Kidney (tissue), 14 donors: Measurements from ENCODE around the gene EGR1. TPM values are rescaled to one million over a fixed set of nuclear protein-coding genes. Genes with fewer than 3 reads are reported as not detected.

Experiments used
- DNase-seq, 5 donors: peaks; one replicate each; pipeline ENCODE4 v3.0.0-alpha.2; 2013 to 2020
- FAIRE-seq: peaks from 2 replicates; lab custom pipeline; 2012; peaks lifted over from hg19 to GRCh38; lab: Jason Lieb, UNC
- H3K27ac ChIP-seq, 2 donors: one replicate each; pipeline ENCODE4 v1.7.0; 2013; ENCODE audit warnings: low read depth in 2 of 2, low read length in 2 of 2, inconsistent platforms in 1 of 2
- H3K27me3 ChIP-seq: one replicate; pipeline ENCODE4 v1.7.1; 2013; ENCODE audit warnings: low read length, inconsistent platforms; ENCODE audit not compliant: control insufficient read depth, insufficient read depth
- H3K36me3 ChIP-seq, 3 donors: one replicate each; pipeline versions ENCODE4 v1.7.0 to v1.7.1; 2013; ENCODE audit warnings: low read length in 3 of 3, control low read depth in 1 of 3, inconsistent platforms in 1 of 3; ENCODE audit not compliant: insufficient read depth in 3 of 3, control insufficient read depth in 2 of 3
- H3K4me1 ChIP-seq, 3 donors: one replicate each; pipeline versions ENCODE4 v1.7.0 to v1.7.1; 2013; ENCODE audit warnings: low read length in 3 of 3, inconsistent platforms in 1 of 3, low read depth in 1 of 3; ENCODE audit not compliant: control insufficient read depth in 2 of 3, insufficient read depth in 2 of 3
- H3K4me3 ChIP-seq, 3 donors: one replicate each; pipeline versions ENCODE4 v1.7.0 to v1.8.1; 2013; ENCODE audit warnings: low read length in 3 of 3, control low read depth in 1 of 3, inconsistent platforms in 1 of 3
- H3K9ac ChIP-seq, 3 donors: one replicate each; pipeline versions ENCODE4 v1.7.0 to v1.7.1; 2013; ENCODE audit warnings: low read length in 3 of 3, control low read depth in 1 of 3, inconsistent platforms in 1 of 3
- H3K9me3 ChIP-seq, 3 donors: one replicate each; pipeline versions ENCODE4 v1.7.0 to v1.7.1; 2013; ENCODE audit warnings: low read length in 3 of 3, control low read depth in 1 of 3, inconsistent platforms in 1 of 3; ENCODE audit not compliant: control insufficient read depth in 2 of 3, insufficient read depth in 1 of 3
- intact Hi-C: fragments of 100-400 bp; cut with DNase I; formaldehyde crosslinking; loops from one replicate; pipeline ENCODE4 v1.11.1; 2022
- polyA plus RNA-seq: library from polyadenylated mRNA; stranded (reverse); fragments of 350-450 nt; fragmentation: Illumina TruSeq; extraction: RNeasy Lipid Tissue Mini Kit (QIAGEN cat#74804); gene quantifications from one replicate; pipeline ENCODE4 v1.2.3, GENCODE V29; 2014; ENCODE audit warnings: low read depth, low replicate concordance; ENCODE audit not compliant: insufficient read depth
- total RNA-seq: library from RNA; stranded (reverse); fragmentation: NEBNext Ultra II Directional; extraction: Animal tissue kit (Norgen Biotek cat#: 25700); gene quantifications from one replicate; pipeline ENCODE4 v1.2.1, GENCODE V29; 2021
- TF ChIP-seq, protein P1 (sequence below): IDR thresholded peaks from 3 replicates; pipeline ENCODE4 v1.5.1; 2012; ENCODE audit warnings: mild to moderate bottlenecking, moderate library complexity, borderline replicate concordance; ENCODE audit not compliant: insufficient read depth; ENCODE audit errors: extremely low read depth
- donor health status: control.
- donor health status: control.
- donor health status: control.
- donor health status: control.
- donor health status: control.
- donor health status: DM: yes; HTN: yes; CAD: no.
- donor health status: Normal renal cell carcinoma (clear cell type).

Gene EGR1
- total and polyA plus RNA-seq, 2 donors from 2014 or later = 65.8 to 68.6 TPM

DNA sequence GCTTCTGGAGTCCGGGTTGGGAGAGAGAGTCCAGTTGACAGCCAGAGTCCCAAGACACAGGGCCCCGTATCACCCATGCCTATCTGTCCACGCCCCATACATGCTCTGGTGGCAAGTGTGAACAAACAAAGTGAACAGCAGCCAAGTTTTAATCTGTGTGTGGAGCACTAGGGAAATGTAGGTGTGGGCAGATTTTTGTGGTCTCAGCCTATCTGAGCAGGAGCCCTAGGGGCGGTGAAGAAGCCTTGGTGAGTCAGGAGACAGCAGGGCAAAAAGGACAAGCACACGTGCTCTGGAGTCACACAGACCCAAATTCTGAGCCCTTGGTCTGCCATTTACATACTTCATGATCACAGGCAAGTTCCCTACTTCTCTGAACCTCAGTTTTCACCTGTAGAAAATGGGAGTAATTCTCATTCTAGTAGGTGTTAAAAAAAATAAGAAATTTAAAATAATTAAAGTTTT is 23.2 kb downstream of the EGR1 start:
- no peaks in the 10 kb centered on the region for H3K36me3 ChIP-seq
- H3K4me3 ChIP-seq = no peak overlapping the region
- H3K27ac ChIP-seq = no peak overlapping the region
- peaks cover 5% of the 10 kb centered on the region for H3K27me3 ChIP-seq
- H3K9ac ChIP-seq = no peak overlapping the region
- H3K4me1 ChIP-seq = peaks cover 0 to 17% (median 4%) of the 10 kb centered on the region in 3 donors
- no peaks in the 10 kb centered on the region for H3K9me3 ChIP-seq
- intact Hi-C loops = no loop called here
- FAIRE-seq = no peak
- TF ChIP-seq, protein P1, sequence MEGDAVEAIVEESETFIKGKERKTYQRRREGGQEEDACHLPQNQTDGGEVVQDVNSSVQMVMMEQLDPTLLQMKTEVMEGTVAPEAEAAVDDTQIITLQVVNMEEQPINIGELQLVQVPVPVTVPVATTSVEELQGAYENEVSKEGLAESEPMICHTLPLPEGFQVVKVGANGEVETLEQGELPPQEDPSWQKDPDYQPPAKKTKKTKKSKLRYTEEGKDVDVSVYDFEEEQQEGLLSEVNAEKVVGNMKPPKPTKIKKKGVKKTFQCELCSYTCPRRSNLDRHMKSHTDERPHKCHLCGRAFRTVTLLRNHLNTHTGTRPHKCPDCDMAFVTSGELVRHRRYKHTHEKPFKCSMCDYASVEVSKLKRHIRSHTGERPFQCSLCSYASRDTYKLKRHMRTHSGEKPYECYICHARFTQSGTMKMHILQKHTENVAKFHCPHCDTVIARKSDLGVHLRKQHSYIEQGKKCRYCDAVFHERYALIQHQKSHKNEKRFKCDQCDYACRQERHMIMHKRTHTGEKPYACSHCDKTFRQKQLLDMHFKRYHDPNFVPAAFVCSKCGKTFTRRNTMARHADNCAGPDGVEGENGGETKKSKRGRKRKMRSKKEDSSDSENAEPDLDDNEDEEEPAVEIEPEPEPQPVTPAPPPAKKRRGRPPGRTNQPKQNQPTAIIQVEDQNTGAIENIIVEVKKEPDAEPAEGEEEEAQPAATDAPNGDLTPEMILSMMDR = no peak
- DNase-seq = no peak

DNA sequence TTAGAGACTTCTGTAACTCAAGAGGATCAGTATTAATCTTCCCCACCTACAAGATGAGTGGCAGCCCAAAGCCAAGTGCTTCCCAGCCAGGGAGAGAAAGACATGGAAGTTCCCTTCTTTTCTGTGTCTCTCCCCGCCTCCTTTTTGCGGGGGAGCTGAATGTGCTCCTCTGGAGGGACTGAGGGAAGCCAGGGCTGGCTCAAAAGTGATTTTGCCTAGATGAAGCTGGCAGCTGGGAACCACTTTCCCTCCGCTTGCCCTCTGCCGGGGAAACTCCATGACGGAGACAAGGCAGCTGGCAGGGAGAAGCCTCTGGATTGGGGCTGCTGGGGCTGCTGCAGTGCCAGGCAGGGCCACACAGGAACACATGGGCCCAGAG is 24.4 kb downstream of the EGR1 start:
- Histone ChIP-seq H3K4me3 (no peak overlapping the region), H3K4me1 (peaks cover 0 to 17% (median 4%) of the 10 kb centered on the region in 3 donors), H3K9ac (no peak overlapping the region), H3K36me3 (no peaks in the 10 kb centered on the region), H3K27me3 (peaks cover 5% of the 10 kb centered on the region), H3K9me3 (no peaks in the 10 kb centered on the region), H3K27ac (no peak overlapping the region)
- intact Hi-C loops = no loop called here
- no peak for FAIRE-seq
- TF ChIP-seq, protein P1 = no peak
- no peak for DNase-seq

DNA sequence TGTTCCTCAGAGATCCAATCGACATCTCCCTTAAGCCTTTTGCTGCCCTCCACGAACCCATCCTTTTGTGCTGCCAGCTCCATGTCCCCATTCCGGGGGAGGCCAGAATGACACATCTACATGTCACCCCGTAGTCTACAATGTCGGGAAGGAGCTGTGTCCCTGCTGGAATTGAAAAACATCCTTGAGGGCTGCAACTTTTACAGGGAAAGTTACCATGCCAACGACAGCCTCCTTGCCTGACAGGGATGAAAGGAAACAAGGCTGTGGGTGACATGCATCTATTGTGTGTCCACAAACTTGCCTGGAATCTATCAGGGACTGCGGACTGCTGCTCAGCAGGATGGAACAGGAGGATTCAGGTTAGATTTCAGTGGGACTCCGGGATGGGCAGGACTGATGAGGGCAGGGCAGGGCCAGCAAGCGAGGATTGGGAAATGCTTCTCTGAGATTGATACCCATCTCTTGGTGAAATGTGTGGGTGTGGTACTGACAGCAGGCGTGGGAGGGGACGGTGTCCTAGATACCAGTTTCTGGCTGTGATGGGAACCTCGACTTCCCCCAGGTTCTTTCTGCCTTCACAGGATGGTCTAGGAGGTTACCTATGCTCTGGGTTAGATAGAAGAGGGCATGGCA is 25.5 kb downstream of the EGR1 start:
- H3K9ac ChIP-seq = no peak overlapping the region
- peaks cover 0 to 17% (median 4%) of the 10 kb centered on the region in 3 donors for H3K4me1 ChIP-seq
- peaks cover 5% of the 10 kb centered on the region for H3K27me3 ChIP-seq
- intact Hi-C loops = no loop called here
- H3K27ac ChIP-seq = no peak overlapping the region
- FAIRE-seq (no peak), DNase-seq (no peak)
- H3K4me3 ChIP-seq = no peak overlapping the region
- H3K36me3 ChIP-seq = no peaks in the 10 kb centered on the region
- no peaks in the 10 kb centered on the region for H3K9me3 ChIP-seq
- TF ChIP-seq, protein P1 = no peak

DNA sequence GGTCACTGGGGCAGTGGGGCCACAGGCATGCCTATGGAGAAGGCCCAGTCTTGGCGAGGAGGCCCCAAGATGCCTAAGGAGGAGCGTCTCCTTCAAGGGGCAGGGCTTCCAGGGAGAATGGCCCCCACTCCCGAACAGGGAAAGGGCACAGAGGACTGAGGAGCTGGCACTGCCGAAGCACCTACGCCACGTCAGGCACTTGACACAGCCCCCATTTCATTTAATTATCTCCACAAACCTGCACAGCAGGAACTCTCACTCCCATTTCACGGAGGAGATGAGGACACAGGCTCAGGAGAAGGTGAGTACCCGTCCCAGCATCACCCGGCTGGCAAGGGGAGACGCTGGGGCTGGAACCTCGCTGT is 26.0 kb downstream of the EGR1 start:
- DNase-seq (peak in 1 of 5 donors; percentile 60), FAIRE-seq (no peak)
- TF ChIP-seq, protein P1 = no peak
- intact Hi-C loops = no loop called here
- H3K9me3 ChIP-seq = no peaks in the 10 kb centered on the region
- peaks cover 0 to 17% (median 4%) of the 10 kb centered on the region in 3 donors for H3K4me1 ChIP-seq
- no peaks in the 10 kb centered on the region for H3K36me3 ChIP-seq
- no peak overlapping the region for H3K27ac ChIP-seq
- peak overlapping the region in 1 of 3 donors; percentile 2 for H3K9ac ChIP-seq
- H3K27me3 ChIP-seq = peaks cover 5% of the 10 kb centered on the region
- H3K4me3 ChIP-seq = peak overlapping the region in 2 of 3 donors; percentile 5 to 52
